Chondrocyte (in vitro differentiated cells): ENCODE results near the gene FAM107B. TPM values are rescaled to one million over a fixed set of nuclear protein-coding genes. Genes with fewer than 3 reads are reported as not detected.

Experiments used
- DNase-seq: peaks from one replicate; pipeline ENCODE4 v3.0.0; 2021; ENCODE audit warnings: mixed read lengths, low spot score
- H3K27ac Mint-ChIP-seq: one replicate; pipeline ENCODE4 v1.8.0; 2021; ENCODE audit warnings: mild to moderate bottlenecking, moderate library complexity, mixed read lengths; ENCODE audit not compliant: unreplicated experiment
- H3K27me3 Mint-ChIP-seq: 2 replicates; pipeline ENCODE4 v1.8.0; 2021; ENCODE audit warnings: low read depth, mixed read lengths
- H3K36me3 Mint-ChIP-seq: 2 replicates; pipeline ENCODE4 v1.8.0; 2021; ENCODE audit warnings: low read depth, mixed read lengths
- H3K4me1 Mint-ChIP-seq: 2 replicates; pipeline ENCODE4 v1.8.0; 2021; ENCODE audit warnings: low read depth, mild to moderate bottlenecking, mixed read lengths
- H3K4me3 Mint-ChIP-seq: one replicate; pipeline ENCODE4 v1.8.0; 2021; ENCODE audit warnings: mild to moderate bottlenecking, moderate library complexity, mixed read lengths; ENCODE audit not compliant: unreplicated experiment
- H3K9me3 Mint-ChIP-seq: 2 replicates; pipeline ENCODE4 v1.8.0; 2021; ENCODE audit warnings: low read depth, mixed read lengths
- CTCF ChIP-seq: fragments of 200-600 bp; sonication (generic); IDR thresholded peaks from 2 replicates; pipeline ENCODE4 v1.5.0; 2021; ENCODE audit warnings: antibody characterized with exemption, mild to moderate bottlenecking, moderate library complexity
- total RNA-seq: library from RNA; stranded (reverse); gene quantifications from 3 replicates; pipeline ENCODE4 v1.2.1, GENCODE V29; 2021

The FAM107B gene
- total RNA-seq, 1 donor from 2014 or later, result 29.1 TPM

DNA sequence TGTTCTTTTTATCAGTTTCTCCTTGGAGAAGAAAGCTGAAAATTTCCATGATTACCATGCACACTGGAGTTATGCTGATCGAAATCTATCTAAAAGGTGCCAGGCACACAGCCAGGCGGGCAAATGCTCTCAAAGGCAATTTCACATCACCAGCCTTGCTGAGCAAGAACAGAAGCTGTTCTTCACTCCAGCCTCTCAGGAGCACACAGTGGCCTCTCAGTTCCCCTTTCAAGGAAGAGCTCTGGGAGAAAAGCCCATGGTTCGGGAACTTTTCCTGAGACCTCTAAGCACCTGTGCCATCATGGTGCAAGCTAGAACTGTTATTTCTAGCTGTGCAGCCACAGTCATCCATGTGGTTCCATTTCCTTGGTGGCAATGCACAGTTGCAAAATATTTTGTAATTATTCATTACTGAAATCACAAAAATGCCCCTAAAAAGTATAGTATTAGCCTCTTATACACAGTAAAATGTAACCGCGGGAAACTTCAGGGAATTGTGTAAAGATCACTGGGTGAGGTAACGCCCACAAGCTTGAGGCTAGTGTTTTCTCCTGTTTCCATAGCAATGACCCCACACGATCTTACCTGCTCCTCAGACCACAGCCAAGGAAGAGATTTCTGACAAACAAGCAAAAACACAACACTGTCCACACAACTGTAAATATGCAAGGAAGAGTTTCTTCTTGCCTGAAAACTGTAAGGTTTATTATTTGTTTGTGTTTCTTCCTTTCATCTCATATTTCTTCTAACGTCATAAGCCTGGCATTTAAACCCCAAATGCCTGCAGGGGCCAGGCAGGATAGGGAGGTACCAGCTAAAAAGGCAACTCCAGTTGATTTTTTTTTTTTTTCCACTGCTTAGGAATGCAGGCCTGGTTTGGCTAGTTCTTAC, 121.2 kb downstream of the FAM107B start:
- peak overlapping the region; percentile 1 for H3K4me3 Mint-ChIP-seq
- no peak for DNase-seq
- no peaks in the 10 kb centered on the region for H3K36me3 Mint-ChIP-seq
- peak overlapping the region; percentile 88 for H3K27ac Mint-ChIP-seq
- H3K4me1 Mint-ChIP-seq, result peaks cover 42% of the 10 kb centered on the region
- H3K9me3 Mint-ChIP-seq, result no peaks in the 10 kb centered on the region
- no peaks in the 10 kb centered on the region for H3K27me3 Mint-ChIP-seq
- no peak for TF ChIP-seq CTCF

GRCh38 chr10:14652816-14653215, 121.9 kb downstream of the FAM107B start:
- Mint-ChIP-seq H3K4me3 (no peak overlapping the region), H3K36me3 (no peaks in the 10 kb centered on the region), H3K4me1 (peaks cover 49% of the 10 kb centered on the region), H3K27ac (peak overlapping the region; percentile 29), H3K27me3 (no peaks in the 10 kb centered on the region), H3K9me3 (no peaks in the 10 kb centered on the region)
- TF ChIP-seq CTCF, result no peak
- DNase-seq, result no peak

DNA sequence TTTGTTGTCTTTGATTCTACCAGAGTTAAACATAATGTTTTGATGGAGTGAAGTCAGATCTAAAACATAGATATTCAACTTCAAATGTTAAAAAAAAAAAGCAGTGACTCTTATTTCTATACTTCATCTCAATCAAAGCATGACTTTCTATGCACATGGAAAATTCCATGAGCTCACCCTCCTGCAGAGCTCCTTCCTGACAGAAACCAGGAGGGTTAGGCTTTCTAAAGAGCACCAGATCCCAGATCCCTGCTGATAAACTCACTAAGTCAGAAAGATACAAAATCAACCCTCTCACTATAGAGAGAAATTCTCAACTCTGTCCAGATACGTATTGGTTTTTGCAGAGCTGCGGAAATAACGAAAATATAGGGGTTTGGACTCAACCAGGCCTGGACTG, 122.6 kb downstream of the FAM107B start:
- Mint-ChIP-seq H3K27ac (peak overlapping the region; percentile 0), H3K4me1 (peaks cover 52% of the 10 kb centered on the region), H3K36me3 (no peaks in the 10 kb centered on the region), H3K9me3 (no peaks in the 10 kb centered on the region), H3K27me3 (no peaks in the 10 kb centered on the region), H3K4me3 (no peak overlapping the region)
- TF ChIP-seq CTCF, result no peak
- DNase-seq, result no peak

GRCh38 chr10:14649739-14650138, 125.0 kb downstream of the FAM107B start:
- TF ChIP-seq CTCF, result no peak
- Mint-ChIP-seq H3K9me3 (no peaks in the 10 kb centered on the region), H3K27me3 (peaks cover 2% of the 10 kb centered on the region), H3K27ac (no peak overlapping the region), H3K4me3 (no peak overlapping the region), H3K4me1 (peaks cover 48% of the 10 kb centered on the region), H3K36me3 (no peaks in the 10 kb centered on the region)
- no peak for DNase-seq

DNA sequence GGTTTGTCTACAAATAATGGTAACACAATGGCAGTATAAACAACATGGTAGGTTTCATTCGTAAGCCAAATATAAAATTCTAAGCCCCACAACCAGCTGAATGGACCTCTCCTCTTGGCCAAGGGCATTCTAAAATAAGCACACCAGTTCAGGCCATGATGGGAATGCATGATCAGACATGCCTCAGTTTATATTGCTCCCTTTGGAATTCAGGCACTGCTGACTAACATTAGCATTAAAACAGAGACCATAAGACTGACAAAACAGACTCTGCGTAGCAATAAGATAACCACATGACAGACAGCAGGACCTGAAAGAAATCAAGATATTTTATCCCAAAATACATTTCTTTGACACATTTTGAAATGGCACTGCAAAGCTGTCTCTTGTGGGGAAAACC, 125.8 kb downstream of the FAM107B start:
- Mint-ChIP-seq H3K4me3 (no peak overlapping the region), H3K4me1 (peaks cover 40% of the 10 kb centered on the region), H3K27me3 (peaks cover 2% of the 10 kb centered on the region), H3K9me3 (no peaks in the 10 kb centered on the region), H3K36me3 (no peaks in the 10 kb centered on the region), H3K27ac (peak overlapping the region; percentile 10)
- no peak for TF ChIP-seq CTCF
- no peak for DNase-seq
